ENCODE measurements around the gene PARL.

Gene PARL

DNA sequence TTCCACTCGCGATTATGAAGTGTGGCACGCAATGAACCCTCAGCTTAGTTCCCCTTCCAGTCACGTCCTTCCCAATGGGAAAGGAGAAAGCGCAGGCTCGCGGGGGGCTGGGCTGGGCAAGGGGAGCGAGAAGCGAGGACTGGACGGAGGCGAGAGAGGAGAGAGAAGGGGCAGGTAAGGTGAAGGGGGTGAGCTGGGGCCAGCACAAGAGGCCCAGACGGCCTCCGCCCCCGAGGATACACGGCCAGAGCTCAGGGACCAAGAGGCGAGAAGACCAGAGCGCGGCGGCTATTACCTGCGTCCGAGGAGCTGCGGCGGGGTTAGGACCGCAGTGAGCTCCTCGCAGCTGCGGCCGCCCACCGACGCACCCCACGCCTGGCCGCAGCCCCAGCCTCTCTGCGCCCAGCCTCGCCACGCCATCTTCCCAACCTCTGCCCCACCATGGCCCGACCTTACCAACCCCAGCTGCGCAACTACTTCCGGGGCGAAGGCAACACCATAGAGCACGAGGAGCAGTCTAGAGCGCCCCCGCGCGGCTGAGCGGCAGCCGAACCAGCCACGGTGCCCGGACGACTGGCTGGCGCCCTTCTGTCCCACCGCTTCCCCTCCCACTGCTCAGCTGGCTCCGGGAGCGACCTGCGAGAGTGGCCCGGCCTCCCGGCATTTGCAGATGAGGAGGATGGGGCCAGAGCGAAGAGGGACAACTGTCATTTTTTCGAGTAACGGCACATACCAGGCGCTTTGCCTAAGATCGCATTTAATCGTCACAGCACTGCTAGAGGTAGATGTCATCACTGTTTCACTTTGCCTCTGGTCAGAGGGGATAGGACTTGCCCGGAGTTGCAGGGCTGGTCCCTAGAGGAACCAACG, at the start of gene PARL:
Gene PARL (minus strand): TSS at position 454 of the 870 bp plus-strand sequence. CDS start 34 bp downstream, at position 420.
- no peak for FAIRE-seq

DNA sequence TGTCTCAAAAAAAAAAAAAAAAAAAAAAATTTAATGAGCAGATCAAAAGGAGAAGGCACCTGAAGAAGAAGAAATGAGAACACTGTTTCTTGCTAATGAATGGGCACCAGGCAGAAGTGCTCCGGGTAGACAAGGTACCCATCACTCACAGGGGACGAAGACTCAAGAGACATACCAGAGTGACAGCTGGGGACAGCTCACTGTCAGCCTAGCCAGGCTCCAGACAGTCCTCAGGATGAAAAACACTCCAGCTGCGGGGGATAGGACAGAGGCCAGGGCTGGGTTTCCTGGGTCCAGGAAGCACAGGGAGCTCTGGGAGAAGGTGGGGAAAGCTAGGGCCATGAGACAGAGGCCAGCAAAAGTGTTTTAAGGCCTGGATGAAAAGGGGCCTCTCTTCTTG, 48.5 kb upstream of the PARL start:
- FAIRE-seq, result no peak

- no peak for FAIRE-seq
Observed at GRCh38 chr3:183931881-183932280, 47.2 kb upstream of the PARL start.

- no peak for FAIRE-seq
Observed at GRCh38 chr3:183930086-183930485, 45.4 kb upstream of the PARL start.

DNA sequence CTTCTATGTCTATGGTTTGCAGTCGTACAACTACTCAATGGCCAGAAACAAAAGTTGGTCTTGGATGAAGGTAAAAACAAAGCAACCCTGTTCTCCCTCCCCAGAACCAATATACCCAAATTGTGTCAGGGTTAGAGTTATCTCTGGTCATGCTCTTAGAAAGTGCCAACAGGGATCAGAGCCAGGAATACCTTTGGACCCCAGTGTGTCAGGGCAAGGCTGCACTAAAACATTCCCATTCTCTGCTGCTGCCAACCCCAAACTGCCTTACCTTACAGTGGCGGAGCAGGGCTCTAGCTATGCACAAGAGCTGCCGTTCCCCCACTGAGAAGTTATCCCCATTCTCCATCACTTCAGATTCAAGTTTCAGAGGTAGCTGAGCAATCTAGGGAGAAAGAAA, 42.4 kb upstream of the PARL start:
- FAIRE-seq, result no peak

DNA sequence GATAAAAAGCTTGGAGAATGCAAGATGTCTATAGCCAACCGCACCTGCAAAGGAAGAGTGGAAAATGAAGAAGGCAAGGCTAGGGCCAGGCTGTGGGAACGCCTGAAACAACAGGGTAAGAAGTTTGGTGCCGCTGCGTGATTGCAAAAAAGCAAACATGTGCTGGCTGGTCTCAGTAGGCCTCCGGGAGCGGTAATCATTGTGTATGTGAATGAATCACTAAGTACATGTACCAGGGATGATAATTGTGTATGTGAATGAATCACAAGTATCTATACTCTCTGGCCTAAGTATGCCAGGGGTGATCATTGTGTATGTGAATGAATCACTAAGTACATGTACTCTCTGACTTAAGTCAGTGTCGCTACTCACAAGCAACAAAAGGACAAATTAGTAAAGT, 40.3 kb upstream of the PARL start:
- FAIRE-seq, result no peak

DNA sequence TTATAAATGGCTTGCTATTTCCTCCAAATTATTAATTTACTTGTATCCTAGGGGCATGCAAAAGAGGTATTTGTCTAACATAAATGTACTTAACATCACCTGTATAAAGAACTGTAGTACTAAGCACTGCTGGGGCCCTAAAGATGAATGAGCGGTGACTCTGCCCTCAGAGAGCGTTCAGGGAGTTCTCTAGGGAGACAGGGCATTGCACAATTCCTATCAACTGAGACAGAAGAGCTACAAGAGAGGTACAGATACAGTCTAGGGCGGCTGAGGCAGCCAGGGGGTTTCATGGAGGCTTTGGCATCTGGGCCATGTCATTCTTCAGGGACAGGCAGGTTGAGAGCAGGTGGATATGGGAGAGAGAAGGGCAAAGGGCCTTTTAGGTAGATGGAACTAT, 39.9 kb upstream of the PARL start:
- FAIRE-seq, result no peak

- FAIRE-seq, result no peak
Observed at GRCh38 chr3:183922421-183922820, 37.7 kb upstream of the PARL start.

GRCh38 chr3:183921096-183921495, 36.4 kb upstream of the PARL start:
- no peak for FAIRE-seq

DNA sequence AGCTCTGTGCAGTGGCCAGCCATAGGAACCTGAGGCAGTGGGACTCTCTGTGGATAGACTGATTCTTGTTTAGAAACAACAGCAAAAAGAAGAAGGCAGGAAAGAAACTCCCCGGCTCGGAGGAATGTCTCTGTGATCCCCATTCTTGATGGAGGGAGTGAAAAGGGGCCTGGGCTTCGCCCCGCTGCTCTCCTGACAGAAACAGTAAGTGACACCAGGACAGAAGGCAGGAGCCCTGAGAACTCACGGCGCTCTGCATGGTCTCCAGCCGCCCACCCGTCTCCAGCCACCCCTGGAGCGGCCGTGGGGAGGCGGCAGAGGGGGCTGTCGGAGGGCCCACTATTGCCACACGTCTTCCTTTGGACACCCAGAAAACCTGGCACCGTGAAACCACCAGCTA, 35.7 kb upstream of the PARL start:
- no peak for FAIRE-seq

DNA sequence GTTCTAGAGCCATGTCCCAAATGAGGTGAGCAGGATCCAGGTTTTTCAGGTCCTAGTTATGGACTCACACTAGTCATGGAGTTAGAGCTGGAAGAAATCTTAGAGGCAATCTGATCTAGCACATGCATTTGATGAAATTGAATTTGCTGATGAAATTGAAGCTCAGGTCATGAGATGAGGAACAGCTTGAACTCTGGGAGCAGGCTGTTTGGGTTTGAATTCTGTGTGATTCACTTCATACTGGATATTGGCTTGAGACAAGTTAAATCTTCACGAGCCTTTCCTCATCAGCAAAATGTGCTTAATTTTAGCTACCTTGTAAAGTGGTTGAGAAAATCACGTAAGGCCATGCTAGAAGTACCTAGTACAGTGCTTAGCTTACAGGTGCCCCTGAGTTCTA, 33.5 kb upstream of the PARL start:
- FAIRE-seq, result no peak

- no peak for FAIRE-seq
Observed at GRCh38 chr3:183917776-183918175, 33.1 kb upstream of the PARL start.

- FAIRE-seq, result no peak
Observed at GRCh38 chr3:183914856-183915255, 30.2 kb upstream of the PARL start.

GRCh38 chr3:183913580-183913920, 28.9 kb upstream of the PARL start:
- FAIRE-seq, result no peak

DNA sequence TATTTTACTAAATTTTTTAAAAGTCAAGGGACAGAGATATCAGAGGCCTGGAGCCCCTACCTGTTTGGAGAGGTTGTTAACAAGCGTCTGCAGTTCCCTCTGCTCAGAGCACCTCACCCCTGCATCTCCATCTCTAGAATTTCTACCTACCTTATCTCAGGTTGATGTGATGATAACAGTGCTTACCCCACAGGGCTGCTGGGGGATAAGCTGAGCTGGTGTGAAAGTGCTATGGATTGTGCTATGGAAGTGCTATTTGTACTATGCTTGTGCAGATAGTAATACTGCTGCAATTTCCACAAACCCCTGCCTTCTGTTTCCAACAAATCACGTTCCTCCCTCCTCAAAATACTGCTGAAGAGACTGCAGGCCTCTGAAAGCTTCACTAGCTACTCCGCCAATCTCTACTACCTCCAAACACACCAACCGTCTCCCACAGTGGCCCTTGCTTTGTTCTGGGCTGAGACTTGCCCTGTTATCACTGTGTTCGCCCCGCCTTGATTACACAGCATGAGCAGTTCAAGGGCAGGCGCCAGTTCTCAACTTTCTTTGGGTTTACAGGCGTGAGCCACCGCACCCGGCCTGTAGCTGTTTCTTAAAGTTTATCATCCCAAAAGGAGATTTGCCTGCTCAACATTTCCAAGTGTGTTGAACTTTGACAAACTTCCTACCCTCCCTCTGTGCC, 28.4 kb upstream of the PARL start:
- no peak for FAIRE-seq

- FAIRE-seq, result no peak
Observed at GRCh38 chr3:183911763-183912506, 27.3 kb upstream of the PARL start.

- no peak for FAIRE-seq
Observed at GRCh38 chr3:183911087-183911486, 26.4 kb upstream of the PARL start.

GRCh38 chr3:183909030-183909600, 24.4 kb upstream of the PARL start:
- no peak for FAIRE-seq

DNA sequence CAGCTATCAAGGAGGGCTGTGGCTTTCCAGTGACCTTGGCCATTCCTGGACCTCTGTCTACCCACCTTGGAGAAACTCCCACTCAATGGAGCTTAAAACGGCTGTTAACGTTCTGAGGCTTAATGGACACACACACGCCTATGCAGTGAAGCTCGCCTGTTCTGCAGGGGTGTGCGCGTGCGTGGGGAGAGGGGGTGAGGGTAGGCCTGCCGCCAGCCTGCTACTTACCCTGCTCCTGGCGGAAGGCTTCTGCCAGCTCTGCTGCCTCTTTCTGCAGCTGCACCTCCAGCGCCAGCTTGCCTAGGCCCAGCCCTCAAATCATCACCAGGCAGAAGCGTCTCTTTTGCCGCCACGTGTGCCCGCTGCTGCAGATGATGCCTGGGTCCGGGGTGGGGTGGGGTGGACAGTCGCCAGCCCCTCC, 23.2 kb upstream of the PARL start:
- no peak for FAIRE-seq

- FAIRE-seq, result no peak
Observed at GRCh38 chr3:183907176-183907575, 22.5 kb upstream of the PARL start.

DNA sequence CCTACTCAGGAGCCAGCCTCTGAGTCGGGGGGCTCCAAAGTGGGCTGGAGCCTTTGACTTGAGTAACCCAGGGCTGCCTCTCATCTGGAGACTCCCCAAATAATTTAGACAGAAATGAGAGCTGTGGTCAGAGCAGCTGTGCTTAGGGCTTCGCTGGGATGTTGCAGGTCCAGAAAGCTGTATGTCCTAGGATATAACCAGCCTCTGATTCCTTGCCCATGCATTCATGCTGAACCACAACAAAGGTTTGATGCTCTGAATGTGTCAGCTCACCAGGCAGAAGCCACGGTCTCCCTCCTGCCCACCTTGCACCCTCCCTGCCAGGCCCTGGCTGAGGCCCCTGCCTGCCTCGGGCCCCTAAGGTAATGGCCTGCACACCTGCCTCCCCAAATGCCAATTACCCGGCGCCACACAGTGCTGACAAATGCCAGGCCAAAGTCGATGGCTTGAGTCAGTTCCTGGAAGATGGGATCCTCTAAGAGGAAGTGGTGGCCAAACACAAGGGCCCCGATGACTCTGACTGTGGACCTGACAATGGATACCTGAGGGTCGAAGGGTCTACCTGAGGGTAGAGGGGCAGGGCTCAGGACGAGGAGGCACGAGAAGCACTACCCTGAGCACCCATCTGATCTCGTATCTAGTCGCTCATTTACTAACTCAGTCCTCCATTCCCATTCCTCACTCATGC, 21.7 kb upstream of the PARL start:
- no peak for FAIRE-seq

GRCh38 chr3:183904833-183905780, 20.4 kb upstream of the PARL start:
- no peak for FAIRE-seq
